GM12878 (cell line): Measurements from ENCODE around the gene SCAMP5. TPM values are rescaled to one million over a fixed set of nuclear protein-coding genes. Genes with fewer than 3 reads are reported as not detected.

ENCODE experiments used
- E4F1 ChIP-seq: fragments of 450-650 bp; IDR thresholded peaks from 2 replicates; pipeline ENCODE4 v1.6.1; 2018; ENCODE audit warnings: borderline replicate concordance, mild to moderate bottlenecking; ENCODE audit not compliant: partially characterized antibody
- JUNB ChIP-seq: IDR thresholded peaks from 2 replicates; pipeline ENCODE4 v1.6.1; 2016; ENCODE audit warnings: antibody characterized with exemption, mild to moderate bottlenecking
- NFYA ChIP-seq: IDR thresholded peaks from 2 replicates; pipeline ENCODE4 v1.6.1; 2011; ENCODE audit warnings: low read depth, mild to moderate bottlenecking, low read length, improper control_type of control experiment, borderline replicate concordance
- NR2C1 ChIP-seq: fragments of 450-650 bp; IDR thresholded peaks from 2 replicates; pipeline ENCODE4 v1.6.1; 2017; ENCODE audit warnings: antibody characterized with exemption, mild to moderate bottlenecking, moderate library complexity
- PAX8 ChIP-seq: fragments of 450-650 bp; IDR thresholded peaks from 2 replicates; pipeline ENCODE4 v1.6.1; 2017; ENCODE audit warnings: mild to moderate bottlenecking, moderate library complexity
- PML ChIP-seq: IDR thresholded peaks from 2 replicates; pipeline ENCODE4 v1.6.1; 2012; ENCODE audit warnings: low read length, inconsistent platforms
- POLR2A ChIP-seq: IDR thresholded peaks from 2 replicates; pipeline ENCODE4 v1.6.1; 2011; ENCODE audit warnings: low read depth, mild to moderate bottlenecking, low read length
- SMC3 ChIP-seq: IDR thresholded peaks from 2 replicates; pipeline ENCODE4 v1.6.1; 2011; ENCODE audit warnings: low read length, improper control_type of control experiment, borderline replicate concordance
- USF1 ChIP-seq: IDR thresholded peaks from 2 replicates; pipeline ENCODE4 v1.6.1; 2011; ENCODE audit warnings: borderline replicate concordance, low read depth, mild to moderate bottlenecking, moderate library complexity, mixed read lengths, low read length; ENCODE audit not compliant: insufficient read depth; ENCODE audit errors: extremely low read length
- ZBTB40 ChIP-seq: fragments of 450-650 bp; IDR thresholded peaks from 2 replicates; pipeline ENCODE4 v1.6.1; 2016; ENCODE audit warnings: mild to moderate bottlenecking, moderate library complexity, borderline replicate concordance
- ZNF622 ChIP-seq: fragments of 450-650 bp; IDR thresholded peaks from 2 replicates; pipeline ENCODE4 v1.6.1; 2017; ENCODE audit warnings: mild to moderate bottlenecking, inconsistent platforms
- polyA plus RNA-seq, 11 experiments: library from polyadenylated mRNA; depleted of rRNA in 4 of 11; unstranded in 6 of 11; stranded (reverse) in 5 of 11; fragments of >200 nt; fragmentation: Nextera tagmentation in 4 of 11; fragmentation: Illumina TruSeq in 1 of 11; extraction: Ambion mirVana in 4 of 11; extraction: Trizol in 1 of 11; gene quantifications; 1 replicate in 1 of 11; 2 replicates in 10 of 11; pipeline versions ENCODE4 v1.2.1 to v1.2.3, GENCODE V29; 2011 to 2016; ENCODE audit warnings: inconsistent platforms in 2 of 11, missing spikeins in 2 of 11, low read depth in 1 of 11
- total RNA-seq, 4 experiments: library from RNA; depleted of rRNA in 3 of 4; stranded (reverse); fragments of >200 nt in 3 of 4; fragmentation: Illumina TruSeq in 1 of 4; extraction: Trizol in 1 of 4; gene quantifications; 2 replicates each; pipeline versions ENCODE4 v1.2.1 to v1.2.3, GENCODE V29; 2013 to 2021
- TF ChIP-seq, protein P1 (sequence below): fragments of 450-650 bp; IDR thresholded peaks from 2 replicates; pipeline ENCODE4 v1.6.1; 2017; ENCODE audit warnings: borderline replicate concordance
- TF ChIP-seq, protein P2 (sequence below): fragments of 450-650 bp; IDR thresholded peaks from 2 replicates; pipeline ENCODE4 v1.6.1; 2017; ENCODE audit warnings: mild to moderate bottlenecking
- TF ChIP-seq, protein P3 (sequence below): fragments of 450-650 bp; formaldehyde crosslinking; IDR thresholded peaks from 2 replicates; pipeline ENCODE4 v1.5.0; 2022; ENCODE audit warnings: mild to moderate bottlenecking, missing genetic modification characterization

The SCAMP5 gene
- total and polyA plus RNA-seq, 10 of the 15 experiments (the other 5 are each of a cell fraction or from before 2014, with no cell fraction given), result 1.6 to 41.6 (median 16.9) TPM

DNA sequence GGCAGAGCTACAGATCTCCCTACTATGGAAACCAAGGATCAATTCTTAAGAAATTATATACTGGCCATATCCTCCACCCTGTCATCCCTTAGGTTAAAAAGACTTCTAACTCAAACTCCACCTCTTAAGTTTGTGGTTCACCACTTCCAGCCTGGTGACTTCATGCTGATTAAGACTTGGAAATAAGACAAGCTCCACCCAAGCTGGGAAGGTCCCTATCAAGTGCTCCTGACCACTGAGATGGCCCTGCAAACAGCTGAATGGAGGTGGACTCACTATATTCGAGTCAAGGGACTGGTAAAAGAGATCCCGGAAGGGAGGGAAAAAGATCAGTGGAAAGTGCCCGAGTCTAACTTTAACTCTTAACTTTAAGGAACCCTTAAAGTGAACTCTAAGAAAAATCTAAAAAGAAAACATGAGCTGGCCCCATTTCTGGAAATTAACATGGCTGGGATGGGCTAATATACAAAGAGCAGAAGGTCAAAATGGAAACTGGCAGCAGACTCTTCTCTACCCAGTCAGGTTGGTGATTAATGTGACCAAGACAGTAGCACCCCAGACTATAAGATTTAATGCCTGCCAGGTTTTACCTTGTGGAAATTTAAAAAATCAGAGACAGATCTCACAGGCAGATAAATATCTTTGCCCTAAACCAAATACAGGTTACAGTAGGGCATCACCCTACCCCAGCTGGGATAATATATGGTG, 71.9 kb downstream of the SCAMP5 start (continued):
- TF ChIP-seq, protein P1, sequence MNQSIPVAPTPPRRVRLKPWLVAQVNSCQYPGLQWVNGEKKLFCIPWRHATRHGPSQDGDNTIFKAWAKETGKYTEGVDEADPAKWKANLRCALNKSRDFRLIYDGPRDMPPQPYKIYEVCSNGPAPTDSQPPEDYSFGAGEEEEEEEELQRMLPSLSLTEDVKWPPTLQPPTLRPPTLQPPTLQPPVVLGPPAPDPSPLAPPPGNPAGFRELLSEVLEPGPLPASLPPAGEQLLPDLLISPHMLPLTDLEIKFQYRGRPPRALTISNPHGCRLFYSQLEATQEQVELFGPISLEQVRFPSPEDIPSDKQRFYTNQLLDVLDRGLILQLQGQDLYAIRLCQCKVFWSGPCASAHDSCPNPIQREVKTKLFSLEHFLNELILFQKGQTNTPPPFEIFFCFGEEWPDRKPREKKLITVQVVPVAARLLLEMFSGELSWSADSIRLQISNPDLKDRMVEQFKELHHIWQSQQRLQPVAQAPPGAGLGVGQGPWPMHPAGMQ, result no peak
- TF ChIP-seq, protein P2, sequence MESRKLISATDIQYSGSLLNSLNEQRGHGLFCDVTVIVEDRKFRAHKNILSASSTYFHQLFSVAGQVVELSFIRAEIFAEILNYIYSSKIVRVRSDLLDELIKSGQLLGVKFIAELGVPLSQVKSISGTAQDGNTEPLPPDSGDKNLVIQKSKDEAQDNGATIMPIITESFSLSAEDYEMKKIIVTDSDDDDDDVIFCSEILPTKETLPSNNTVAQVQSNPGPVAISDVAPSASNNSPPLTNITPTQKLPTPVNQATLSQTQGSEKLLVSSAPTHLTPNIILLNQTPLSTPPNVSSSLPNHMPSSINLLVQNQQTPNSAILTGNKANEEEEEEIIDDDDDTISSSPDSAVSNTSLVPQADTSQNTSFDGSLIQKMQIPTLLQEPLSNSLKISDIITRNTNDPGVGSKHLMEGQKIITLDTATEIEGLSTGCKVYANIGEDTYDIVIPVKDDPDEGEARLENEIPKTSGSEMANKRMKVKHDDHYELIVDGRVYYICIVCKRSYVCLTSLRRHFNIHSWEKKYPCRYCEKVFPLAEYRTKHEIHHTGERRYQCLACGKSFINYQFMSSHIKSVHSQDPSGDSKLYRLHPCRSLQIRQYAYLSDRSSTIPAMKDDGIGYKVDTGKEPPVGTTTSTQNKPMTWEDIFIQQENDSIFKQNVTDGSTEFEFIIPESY, result no peak
- TF ChIP-seq, protein P3, sequence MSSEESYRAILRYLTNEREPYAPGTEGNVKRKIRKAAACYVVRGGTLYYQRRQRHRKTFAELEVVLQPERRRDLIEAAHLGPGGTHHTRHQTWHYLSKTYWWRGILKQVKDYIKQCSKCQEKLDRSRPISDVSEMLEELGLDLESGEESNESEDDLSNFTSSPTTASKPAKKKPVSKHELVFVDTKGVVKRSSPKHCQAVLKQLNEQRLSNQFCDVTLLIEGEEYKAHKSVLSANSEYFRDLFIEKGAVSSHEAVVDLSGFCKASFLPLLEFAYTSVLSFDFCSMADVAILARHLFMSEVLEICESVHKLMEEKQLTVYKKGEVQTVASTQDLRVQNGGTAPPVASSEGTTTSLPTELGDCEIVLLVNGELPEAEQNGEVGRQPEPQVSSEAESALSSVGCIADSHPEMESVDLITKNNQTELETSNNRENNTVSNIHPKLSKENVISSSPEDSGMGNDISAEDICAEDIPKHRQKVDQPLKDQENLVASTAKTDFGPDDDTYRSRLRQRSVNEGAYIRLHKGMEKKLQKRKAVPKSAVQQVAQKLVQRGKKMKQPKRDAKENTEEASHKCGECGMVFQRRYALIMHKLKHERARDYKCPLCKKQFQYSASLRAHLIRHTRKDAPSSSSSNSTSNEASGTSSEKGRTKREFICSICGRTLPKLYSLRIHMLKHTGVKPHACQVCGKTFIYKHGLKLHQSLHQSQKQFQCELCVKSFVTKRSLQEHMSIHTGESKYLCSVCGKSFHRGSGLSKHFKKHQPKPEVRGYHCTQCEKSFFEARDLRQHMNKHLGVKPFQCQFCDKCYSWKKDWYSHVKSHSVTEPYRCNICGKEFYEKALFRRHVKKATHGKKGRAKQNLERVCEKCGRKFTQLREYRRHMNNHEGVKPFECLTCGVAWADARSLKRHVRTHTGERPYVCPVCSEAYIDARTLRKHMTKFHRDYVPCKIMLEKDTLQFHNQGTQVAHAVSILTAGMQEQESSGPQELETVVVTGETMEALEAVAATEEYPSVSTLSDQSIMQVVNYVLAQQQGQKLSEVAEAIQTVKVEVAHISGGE, result no peak
- TF ChIP-seq ZBTB40, result no peak
- no peak for TF ChIP-seq POLR2A
- no peak for TF ChIP-seq SMC3
- TF ChIP-seq NR2C1, result no peak
- peak; percentile 84 for TF ChIP-seq JUNB
- no peak for TF ChIP-seq ZNF622
- no peak for TF ChIP-seq NFYA
- no peak for TF ChIP-seq E4F1
- TF ChIP-seq PML, result peak; percentile 61; the same call in 1 of the 2 replicates
- TF ChIP-seq PAX8, result no peak
- TF ChIP-seq USF1, result no peak
